Panc1 (cell line): ENCODE data around the gene CNTLN. TPM values are rescaled to one million over a fixed set of nuclear protein-coding genes. Genes with fewer than 3 reads are reported as not detected.

Experiments
- ATAC-seq: fragments of 200-7000 bp; cut with Tn5 transposase; 2 replicates; pipeline ENCODE4 v1.9.1; 2020; ENCODE audit warnings: mild to moderate bottlenecking, moderate library complexity
- BruUV-seq: library from RNA; stranded (reverse); fragments of 400-500 nt; replicated peaks from 2 replicates; lab custom pipeline; 2021; lab: Mats Ljungman, UMichigan
- CTCF ChIA-PET: fragments of 300-600 bp; sonication (Branson Sonifier 250); formaldehyde crosslinking; loops from one replicate; lab custom pipeline; 2022; ENCODE audit warnings: antibody characterized with exemption; lab: Charles Lee
- POLR2A ChIA-PET: fragments of 300-600 bp; sonication (Branson Sonifier 250); formaldehyde crosslinking; loops from one replicate; lab custom pipeline; 2022; ENCODE audit warnings: antibody characterized with exemption; lab: Charles Lee
- DNase-seq: peaks from one replicate; pipeline ENCODE4 v3.0.0-alpha.2; 2010; ENCODE audit warnings: low read depth, low spot score
- H3K27ac ChIP-seq: 2 replicates; pipeline ENCODE4 v1.5.1; 2011; ENCODE audit warnings: mild to moderate bottlenecking, low read length, inconsistent platforms
- H3K27me3 ChIP-seq: fragments of 200-500 bp; sonication (Bioruptor generic); 2 replicates; pipeline ENCODE4 v1.6.0; 2014; ENCODE audit warnings: low read length, inconsistent platforms; ENCODE audit not compliant: control insufficient read depth, insufficient read depth
- H3K36me3 ChIP-seq: fragments of 200-500 bp; sonication (Bioruptor generic); 2 replicates; pipeline ENCODE4 v1.5.1; 2014; ENCODE audit warnings: inconsistent platforms, mild to moderate bottlenecking, low read length, moderate library complexity; ENCODE audit not compliant: control insufficient read depth, insufficient read depth
- H3K4me1 ChIP-seq: 2 replicates; pipeline ENCODE4 v1.5.1; 2011; ENCODE audit warnings: inconsistent platforms, mild to moderate bottlenecking, low read length, moderate library complexity; ENCODE audit not compliant: control insufficient read depth, insufficient read depth
- H3K4me3 ChIP-seq, 2 experiments: 2 replicates each; pipeline ENCODE4 v1.5.1; 2011 to 2012; ENCODE audit warnings: low read depth in 2 of 2, low read length in 2 of 2, mild to moderate bottlenecking in 2 of 2, inconsistent platforms in 1 of 2, moderate library complexity in 1 of 2
- H3K9me3 ChIP-seq: fragments of 200-500 bp; sonication (Bioruptor generic); 2 replicates; pipeline ENCODE4 v1.5.1; 2014; ENCODE audit warnings: low read depth, mild to moderate bottlenecking, inconsistent platforms, low read length, moderate library complexity; ENCODE audit not compliant: control insufficient read depth, insufficient read depth
- POLR2AphosphoS5 ChIP-seq: IDR thresholded peaks from 2 replicates; pipeline ENCODE4 v1.6.1; 2012; ENCODE audit warnings: mild to moderate bottlenecking, low read depth, low read length, moderate library complexity
- SIN3A ChIP-seq: IDR thresholded peaks from 2 replicates; pipeline ENCODE4 v1.6.1; 2012; ENCODE audit warnings: low read depth, mild to moderate bottlenecking, low read length, moderate library complexity, borderline replicate concordance; ENCODE audit not compliant: insufficient read depth
- TCF7L2 ChIP-seq: IDR thresholded peaks from 2 replicates; pipeline ENCODE4 v1.6.1; 2011; ENCODE audit warnings: mild to moderate bottlenecking, low read depth, low read length, inconsistent platforms
- in situ Hi-C: cut with HindIII; loops from 2 replicates; pipeline ENCODE4 v1.10.0; 2016; ENCODE audit warnings: low sequenced_read_pairs, low pct_unique_long_range_greater_than_20kb
- intact Hi-C: fragments of 100-400 bp; cut with micrococcal nuclease; formaldehyde crosslinking; loops from one replicate; pipeline ENCODE4 v1.10.0; 2022; ENCODE audit not compliant: unreplicated experiment
- total RNA-seq: library from RNA; stranded (reverse); gene quantifications from one replicate; pipeline ENCODE4 v1.2.1, GENCODE V29; 2021; ENCODE audit not compliant: unreplicated experiment
- TF ChIP-seq, protein P1 (sequence below), 2 experiments: IDR thresholded peaks; 2 replicates each; pipeline ENCODE4 v1.6.1; 2011 to 2012; ENCODE audit warnings: low read depth in 2 of 2, control low read depth in 1 of 2, low read length in 1 of 2, mild to moderate bottlenecking in 1 of 2, moderate library complexity in 1 of 2; ENCODE audit not compliant: insufficient read depth in 1 of 2
- TF ChIP-seq, protein P2 (sequence below): fragments of 450-650 bp; IDR thresholded peaks from 2 replicates; pipeline ENCODE4 v1.5.1; 2017; ENCODE audit warnings: mild to moderate bottlenecking

CNTLN gene
- total RNA-seq, 1 experiment from 2014 or later = not detected

DNA sequence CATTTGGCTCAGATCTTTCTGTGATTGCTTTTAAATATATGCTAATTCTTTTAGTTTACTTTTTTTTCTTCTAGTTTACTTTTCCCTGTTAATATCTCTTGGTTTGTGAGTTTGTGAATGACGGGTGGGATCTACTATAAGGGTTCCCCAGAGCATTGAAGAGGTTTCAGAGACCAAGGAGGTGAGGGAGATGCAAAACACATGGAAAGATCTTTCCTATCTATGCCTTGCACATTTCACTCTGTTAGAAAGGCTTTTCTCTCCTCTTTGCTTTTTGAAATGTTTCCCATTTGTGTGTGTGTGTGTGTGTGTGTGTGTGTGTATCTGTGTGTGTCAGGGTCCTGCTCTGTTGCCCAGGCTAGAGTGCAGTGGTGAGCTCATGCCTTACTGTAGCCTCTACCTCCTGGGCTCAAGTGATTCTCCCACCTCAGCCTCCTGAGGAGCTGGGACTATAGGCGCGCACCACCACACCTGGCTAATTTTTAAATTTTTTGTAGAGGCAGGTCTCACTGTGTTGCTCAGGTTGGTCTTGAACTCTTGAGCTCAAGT lies 50.7 kb downstream of the CNTLN start:
- no peaks in the 10 kb centered on the region for H3K36me3 ChIP-seq
- H3K9me3 ChIP-seq = no peaks in the 10 kb centered on the region
- DNase-seq (no peak), ATAC-seq (no peak)
- H3K27me3 ChIP-seq = no peaks in the 10 kb centered on the region
- in situ Hi-C loops (no loop called here), intact Hi-C loops (no loop called here)
- TF ChIP-seq SIN3A = no peak
- TF ChIP-seq TCF7L2 = no peak
- TF ChIP-seq POLR2AphosphoS5 = no peak
- TF ChIP-seq, protein P1, sequence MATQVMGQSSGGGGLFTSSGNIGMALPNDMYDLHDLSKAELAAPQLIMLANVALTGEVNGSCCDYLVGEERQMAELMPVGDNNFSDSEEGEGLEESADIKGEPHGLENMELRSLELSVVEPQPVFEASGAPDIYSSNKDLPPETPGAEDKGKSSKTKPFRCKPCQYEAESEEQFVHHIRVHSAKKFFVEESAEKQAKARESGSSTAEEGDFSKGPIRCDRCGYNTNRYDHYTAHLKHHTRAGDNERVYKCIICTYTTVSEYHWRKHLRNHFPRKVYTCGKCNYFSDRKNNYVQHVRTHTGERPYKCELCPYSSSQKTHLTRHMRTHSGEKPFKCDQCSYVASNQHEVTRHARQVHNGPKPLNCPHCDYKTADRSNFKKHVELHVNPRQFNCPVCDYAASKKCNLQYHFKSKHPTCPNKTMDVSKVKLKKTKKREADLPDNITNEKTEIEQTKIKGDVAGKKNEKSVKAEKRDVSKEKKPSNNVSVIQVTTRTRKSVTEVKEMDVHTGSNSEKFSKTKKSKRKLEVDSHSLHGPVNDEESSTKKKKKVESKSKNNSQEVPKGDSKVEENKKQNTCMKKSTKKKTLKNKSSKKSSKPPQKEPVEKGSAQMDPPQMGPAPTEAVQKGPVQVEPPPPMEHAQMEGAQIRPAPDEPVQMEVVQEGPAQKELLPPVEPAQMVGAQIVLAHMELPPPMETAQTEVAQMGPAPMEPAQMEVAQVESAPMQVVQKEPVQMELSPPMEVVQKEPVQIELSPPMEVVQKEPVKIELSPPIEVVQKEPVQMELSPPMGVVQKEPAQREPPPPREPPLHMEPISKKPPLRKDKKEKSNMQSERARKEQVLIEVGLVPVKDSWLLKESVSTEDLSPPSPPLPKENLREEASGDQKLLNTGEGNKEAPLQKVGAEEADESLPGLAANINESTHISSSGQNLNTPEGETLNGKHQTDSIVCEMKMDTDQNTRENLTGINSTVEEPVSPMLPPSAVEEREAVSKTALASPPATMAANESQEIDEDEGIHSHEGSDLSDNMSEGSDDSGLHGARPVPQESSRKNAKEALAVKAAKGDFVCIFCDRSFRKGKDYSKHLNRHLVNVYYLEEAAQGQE (IDR thresholded peaks at IDR 0.05; ENCODE audit: insufficient read depth in 1 of 2, low read depth in 2 of 2, low read length in 1 of 2) = no peak
- TF ChIP-seq, protein P2, sequence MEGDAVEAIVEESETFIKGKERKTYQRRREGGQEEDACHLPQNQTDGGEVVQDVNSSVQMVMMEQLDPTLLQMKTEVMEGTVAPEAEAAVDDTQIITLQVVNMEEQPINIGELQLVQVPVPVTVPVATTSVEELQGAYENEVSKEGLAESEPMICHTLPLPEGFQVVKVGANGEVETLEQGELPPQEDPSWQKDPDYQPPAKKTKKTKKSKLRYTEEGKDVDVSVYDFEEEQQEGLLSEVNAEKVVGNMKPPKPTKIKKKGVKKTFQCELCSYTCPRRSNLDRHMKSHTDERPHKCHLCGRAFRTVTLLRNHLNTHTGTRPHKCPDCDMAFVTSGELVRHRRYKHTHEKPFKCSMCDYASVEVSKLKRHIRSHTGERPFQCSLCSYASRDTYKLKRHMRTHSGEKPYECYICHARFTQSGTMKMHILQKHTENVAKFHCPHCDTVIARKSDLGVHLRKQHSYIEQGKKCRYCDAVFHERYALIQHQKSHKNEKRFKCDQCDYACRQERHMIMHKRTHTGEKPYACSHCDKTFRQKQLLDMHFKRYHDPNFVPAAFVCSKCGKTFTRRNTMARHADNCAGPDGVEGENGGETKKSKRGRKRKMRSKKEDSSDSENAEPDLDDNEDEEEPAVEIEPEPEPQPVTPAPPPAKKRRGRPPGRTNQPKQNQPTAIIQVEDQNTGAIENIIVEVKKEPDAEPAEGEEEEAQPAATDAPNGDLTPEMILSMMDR = no peak
- H3K4me3 ChIP-seq = no peak overlapping the region
- H3K4me1 ChIP-seq = no peaks in the 10 kb centered on the region
- ChIA-PET POLR2A (no interaction called here), CTCF (no interaction called here)
- BruUV-seq = no TSS peak
- no peak overlapping the region for H3K27ac ChIP-seq

DNA sequence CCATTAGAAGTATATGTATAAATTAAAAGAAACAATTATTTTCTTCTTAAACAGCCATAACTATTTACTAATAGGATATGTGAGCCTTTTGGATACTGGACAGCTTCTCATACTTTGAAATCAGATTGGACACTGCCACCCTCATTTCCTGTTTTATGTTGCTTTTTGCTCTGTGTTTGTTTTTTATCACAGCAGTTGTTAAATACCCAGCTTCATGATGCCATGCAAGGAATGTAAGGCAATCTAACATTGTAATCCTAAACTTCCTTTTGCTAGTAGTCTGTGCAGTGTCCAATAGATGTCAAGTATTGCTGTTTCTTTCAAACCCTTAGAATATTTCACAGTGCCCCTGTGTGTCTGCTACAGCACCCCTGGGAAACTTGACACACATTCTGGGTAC lies 56.2 kb downstream of the CNTLN start:
- Histone ChIP-seq H3K4me3 (no peak overlapping the region), H3K27ac (no peak overlapping the region), H3K27me3 (no peaks in the 10 kb centered on the region), H3K4me1 (no peaks in the 10 kb centered on the region), H3K36me3 (no peaks in the 10 kb centered on the region), H3K9me3 (no peaks in the 10 kb centered on the region)
- in situ Hi-C loops (no loop called here), intact Hi-C loops (no loop called here)
- no peak for TF ChIP-seq POLR2AphosphoS5
- no peak for TF ChIP-seq TCF7L2
- TF ChIP-seq, protein P2 = no peak
- TF ChIP-seq, protein P1 (IDR thresholded peaks at IDR 0.05; ENCODE audit: insufficient read depth in 1 of 2, low read depth in 2 of 2, low read length in 1 of 2) = no peak
- TF ChIP-seq SIN3A = no peak
- POLR2A ChIA-PET = no interaction called here
- CTCF ChIA-PET = no interaction called here
- DNase-seq = no peak
- no peak for ATAC-seq
- no TSS peak for BruUV-seq
